NT2/D1 (cell line): ENCODE results near the gene ATXN7.

Source experiments
- DNase-seq: peaks from one replicate; pipeline ENCODE4 v3.0.0-alpha.2; 2011; ENCODE audit warnings: low read depth, low spot score
- H3K27me3 ChIP-seq: 2 replicates; pipeline ENCODE4 v1.6.0; 2011; ENCODE audit warnings: mild to moderate bottlenecking; ENCODE audit not compliant: insufficient read length, insufficient read depth
- H3K36me3 ChIP-seq: 2 replicates; pipeline ENCODE4 v1.6.1; 2011; ENCODE audit warnings: mild to moderate bottlenecking, low read length, mixed read lengths; ENCODE audit not compliant: insufficient read depth, insufficient read length
- H3K4me1 ChIP-seq: 2 replicates; pipeline ENCODE4 v1.5.1; 2011; ENCODE audit not compliant: insufficient read depth, insufficient read length
- H3K4me3 ChIP-seq: 2 replicates; pipeline ENCODE4 v1.5.1; 2011; ENCODE audit warnings: low read depth; ENCODE audit not compliant: insufficient read length
- H3K9ac ChIP-seq: 2 replicates; pipeline ENCODE4 v1.6.0; 2011; ENCODE audit warnings: low read depth; ENCODE audit not compliant: insufficient read length
- H3K9me3 ChIP-seq: 2 replicates; pipeline ENCODE4 v1.5.1; 2011; ENCODE audit warnings: mild to moderate bottlenecking, low read length; ENCODE audit not compliant: insufficient read depth
- SUZ12 ChIP-seq: IDR thresholded peaks from 2 replicates; pipeline ENCODE4 v1.6.1; 2011; ENCODE audit not compliant: insufficient read length, insufficient read depth; ENCODE audit errors: extremely low read depth
- YY1 ChIP-seq: IDR thresholded peaks from 2 replicates; pipeline ENCODE4 v1.6.1; 2011; ENCODE audit not compliant: insufficient read length, insufficient read depth
- ZNF274 ChIP-seq: IDR thresholded peaks from 2 replicates; pipeline ENCODE4 v1.6.1; 2011; ENCODE audit warnings: mild to moderate bottlenecking, low read depth, low read length

Gene ATXN7

GRCh38 chr3:63910001-63910400, 46.3 kb downstream of the ATXN7 start:
- Histone ChIP-seq H3K27me3 (no peaks in the 10 kb centered on the region), H3K36me3 (peaks cover 12% of the 10 kb centered on the region), H3K9me3 (no peaks in the 10 kb centered on the region), H3K9ac (no peak overlapping the region), H3K4me3 (no peak overlapping the region), H3K4me1 (no peaks in the 10 kb centered on the region)
- DNase-seq: no peak
- TF ChIP-seq YY1 (no peak), SUZ12 (no peak), ZNF274 (no peak)

- TF ChIP-seq ZNF274: no peak
- no peak for TF ChIP-seq SUZ12
- no peak for TF ChIP-seq YY1
- peak overlapping the region; percentile 89 for H3K9ac ChIP-seq
- no peaks in the 10 kb centered on the region for H3K4me1 ChIP-seq
- peak overlapping the region; percentile 76 for H3K4me3 ChIP-seq
- no peak for DNase-seq
- H3K36me3 ChIP-seq: peaks cover 21% of the 10 kb centered on the region
- no peaks in the 10 kb centered on the region for H3K9me3 ChIP-seq
- no peaks in the 10 kb centered on the region for H3K27me3 ChIP-seq
Measured at GRCh38 chr3:63910891-63911290, 47.2 kb downstream of the ATXN7 start.

- no peak for TF ChIP-seq SUZ12
- no peak for TF ChIP-seq YY1
- TF ChIP-seq ZNF274: no peak
- no peaks in the 10 kb centered on the region for H3K9me3 ChIP-seq
- no peak for DNase-seq
Measured at GRCh38 chr3:63911509-63911872, 47.8 kb downstream of the ATXN7 start.

GRCh38 chr3:63911873-63912767, 48.5 kb downstream of the ATXN7 start, which contains the start of gene SCAANT1:
TSS of gene SCAANT1 (minus strand) at chr3:63912383.
- H3K9ac ChIP-seq: peak within 1 kb of the TSS; percentile 89
- no peak for TF ChIP-seq SUZ12
- TF ChIP-seq ZNF274: no peak
- TF ChIP-seq YY1: no peak
- no peaks in the 10 kb centered on the region for H3K27me3 ChIP-seq
- no peaks in the 10 kb centered on the region for H3K4me1 ChIP-seq
- no peaks in the 10 kb centered on the region for H3K9me3 ChIP-seq
- peak within 1 kb of the TSS; percentile 76 for H3K4me3 ChIP-seq
- DNase-seq: peak; percentile 80
- H3K36me3 ChIP-seq: peaks cover 30% of the 10 kb centered on the region

More at GRCh38 chr3:63911509-63911872, 47.8 kb downstream of the ATXN7 start:
- Histone ChIP-seq H3K4me1 (no peaks in the 10 kb centered on the region), H3K36me3 (peaks cover 23% of the 10 kb centered on the region), H3K4me3 (peak overlapping the region; percentile 76), H3K9ac (peak overlapping the region; percentile 89), H3K27me3 (no peaks in the 10 kb centered on the region)

GRCh38 chr3:63912768-63913588, 49.3 kb downstream of the ATXN7 start:
- TF ChIP-seq SUZ12: no peak
- TF ChIP-seq YY1: no peak
- TF ChIP-seq ZNF274: no peak
- no peak for DNase-seq
- Histone ChIP-seq H3K4me3 (peak overlapping the region; percentile 76), H3K4me1 (no peaks in the 10 kb centered on the region), H3K9ac (peak overlapping the region; percentile 81), H3K27me3 (no peaks in the 10 kb centered on the region), H3K9me3 (no peaks in the 10 kb centered on the region), H3K36me3 (peaks cover 38% of the 10 kb centered on the region)

GRCh38 chr3:63914312-63914711, 50.6 kb downstream of the ATXN7 start:
- H3K9ac ChIP-seq: no peak overlapping the region
- no peaks in the 10 kb centered on the region for H3K9me3 ChIP-seq
- no peaks in the 10 kb centered on the region for H3K27me3 ChIP-seq
- DNase-seq: no peak
- no peak overlapping the region for H3K4me3 ChIP-seq
- peaks cover 48% of the 10 kb centered on the region for H3K36me3 ChIP-seq
- no peaks in the 10 kb centered on the region for H3K4me1 ChIP-seq
- TF ChIP-seq SUZ12: no peak
- TF ChIP-seq ZNF274: no peak
- no peak for TF ChIP-seq YY1

- no peak for TF ChIP-seq YY1
- no peak for TF ChIP-seq ZNF274
- TF ChIP-seq SUZ12: no peak
- Histone ChIP-seq H3K4me3 (no peak overlapping the region), H3K27me3 (no peaks in the 10 kb centered on the region), H3K36me3 (peaks cover 79% of the 10 kb centered on the region), H3K4me1 (no peaks in the 10 kb centered on the region), H3K9me3 (no peaks in the 10 kb centered on the region), H3K9ac (no peak overlapping the region)
- no peak for DNase-seq
Measured at GRCh38 chr3:63918321-63918720, 54.7 kb downstream of the ATXN7 start.
